ENCODE results near the gene WASF2.
"Not testable (repeated sequence)": the region's sequence is repeated elsewhere in the genome, so short reads cannot be mapped to it uniquely, and the experiment has no call there.

The WASF2 gene

DNA sequence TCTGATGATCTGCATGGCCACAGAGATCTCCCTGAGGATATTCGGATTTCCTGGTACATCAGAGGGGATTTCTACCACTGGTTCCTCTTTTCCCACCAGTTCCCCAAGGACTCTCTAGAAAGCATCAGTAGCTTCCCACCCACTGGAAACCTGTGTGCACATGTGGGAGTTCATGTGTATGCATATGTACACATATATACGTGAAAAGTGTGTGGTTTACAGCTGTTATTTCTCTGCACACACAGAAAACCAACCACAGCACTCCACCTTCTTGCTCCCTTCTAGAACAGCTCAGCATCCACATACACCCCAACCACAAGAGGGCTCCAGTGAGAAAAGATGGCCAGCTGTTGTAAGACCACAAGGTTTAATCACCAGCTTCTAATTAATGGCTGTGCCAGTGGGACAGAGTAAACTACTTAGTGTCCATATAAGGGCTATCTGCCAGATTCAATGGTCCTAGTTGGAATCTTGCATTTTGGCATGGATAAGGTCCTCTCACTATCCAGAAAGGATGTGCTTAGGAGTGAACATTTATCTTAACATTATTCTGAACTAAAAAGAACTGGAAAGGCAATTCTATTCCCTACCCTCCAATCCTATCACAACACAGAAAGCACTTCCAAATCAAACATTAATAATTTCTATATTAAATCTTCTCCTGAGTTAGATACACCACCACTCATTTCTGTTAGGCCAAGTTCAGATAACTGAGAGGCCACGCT lies 73.4 kb downstream of the WASF2 start:
- peak; percentile 77 for DNase-seq

DNA sequence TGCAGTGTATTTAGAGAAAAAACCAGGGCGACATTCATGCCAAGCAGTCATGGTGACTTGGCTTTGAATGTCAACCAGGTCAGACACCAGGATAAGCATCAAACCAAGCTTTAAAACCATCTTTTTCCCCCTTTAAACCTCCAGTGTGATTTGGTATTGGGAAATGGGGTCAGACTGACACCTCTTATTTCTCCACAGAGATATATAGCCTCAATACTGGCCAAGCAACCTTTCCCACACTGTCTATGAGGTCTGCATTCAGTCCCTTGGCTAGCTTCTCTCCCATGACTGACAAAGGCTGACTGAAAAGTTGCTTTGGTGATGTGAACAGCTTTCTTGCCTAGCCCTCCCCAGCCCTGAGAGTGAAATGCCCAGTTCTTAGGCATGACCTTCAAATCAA lies 75.9 kb downstream of the WASF2 start:
- DNase-seq, result no peak

DNA sequence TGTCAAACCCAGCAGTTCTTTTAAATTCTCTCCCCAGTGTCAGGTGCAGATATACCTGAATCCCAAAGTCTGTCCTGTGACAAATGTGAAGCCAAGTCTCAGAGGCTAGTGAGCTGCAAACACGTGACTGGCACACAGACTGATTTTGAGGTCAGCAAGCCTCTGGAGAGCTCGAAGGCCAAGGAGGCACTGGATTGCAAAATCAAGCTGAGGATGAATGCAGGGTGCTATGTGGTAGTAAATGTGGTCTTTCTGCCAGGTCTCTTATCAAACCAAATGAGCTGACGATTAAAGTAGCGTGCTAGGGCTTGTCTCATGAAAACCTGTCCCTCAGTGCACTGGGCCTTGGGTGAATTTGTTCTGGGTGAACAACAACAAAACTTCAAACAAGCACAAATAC lies 77.0 kb downstream of the WASF2 start:
- DNase-seq, result no peak

DNA sequence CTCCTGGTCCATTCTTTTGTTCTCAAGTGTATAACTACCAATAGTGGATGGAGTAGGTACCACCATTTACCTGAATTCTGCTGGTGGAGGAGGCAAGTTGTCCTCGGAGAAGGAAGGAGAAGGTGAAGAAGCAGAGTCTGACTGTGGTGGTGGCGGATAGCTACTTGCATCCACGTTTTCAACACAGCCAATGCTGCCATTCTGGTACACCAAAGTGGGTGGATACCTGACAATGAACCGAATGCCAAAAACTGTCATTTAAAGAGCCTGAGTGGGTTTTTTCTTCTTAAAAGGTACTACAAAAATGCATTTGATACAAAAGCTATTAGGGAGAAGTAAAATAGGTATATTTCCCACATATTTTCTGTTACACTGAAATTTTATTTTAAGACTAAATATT lies 77.5 kb downstream of the WASF2 start:
- no peak for DNase-seq

DNA sequence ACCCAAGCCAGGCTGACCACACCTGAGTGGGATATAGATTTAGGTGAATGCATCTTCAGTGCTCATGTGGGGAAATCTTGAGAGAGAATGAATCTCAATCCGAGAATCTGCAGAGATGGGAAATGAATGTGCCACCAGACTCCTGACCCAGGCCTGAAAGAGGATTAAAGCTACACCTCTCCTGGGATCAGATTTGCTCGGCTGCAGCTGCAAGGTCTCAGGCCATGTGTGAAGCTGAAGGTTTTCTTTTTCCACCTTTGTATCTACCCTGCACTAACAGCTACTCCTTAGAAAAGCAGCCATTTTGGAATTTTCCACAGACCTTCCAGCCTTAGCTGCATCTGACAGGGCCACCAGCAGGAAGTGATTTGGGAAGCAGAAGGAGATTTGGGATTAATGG lies 79.3 kb downstream of the WASF2 start:
- DNase-seq, result no peak

DNA sequence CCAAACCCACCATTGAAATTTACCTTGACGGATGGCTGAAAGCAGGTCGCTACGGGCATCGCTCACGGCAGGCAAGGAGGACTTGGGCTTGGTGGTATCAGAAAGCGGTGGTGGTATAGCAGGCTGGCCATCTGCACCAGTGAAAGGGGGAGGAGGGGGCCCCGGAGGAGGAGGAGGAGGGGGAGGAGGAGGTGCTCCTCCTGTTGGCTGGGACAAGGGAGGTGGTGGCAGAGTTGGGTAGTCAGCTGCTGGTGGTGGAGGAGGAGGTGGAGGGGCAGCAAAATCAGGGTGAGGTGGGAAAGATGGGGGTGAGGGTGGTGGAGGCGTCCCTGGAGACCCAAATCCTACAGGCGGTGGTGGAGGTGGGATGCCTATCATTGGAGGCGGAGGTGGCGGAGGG lies 80.3 kb downstream of the WASF2 start:
- no peak for DNase-seq

DNA sequence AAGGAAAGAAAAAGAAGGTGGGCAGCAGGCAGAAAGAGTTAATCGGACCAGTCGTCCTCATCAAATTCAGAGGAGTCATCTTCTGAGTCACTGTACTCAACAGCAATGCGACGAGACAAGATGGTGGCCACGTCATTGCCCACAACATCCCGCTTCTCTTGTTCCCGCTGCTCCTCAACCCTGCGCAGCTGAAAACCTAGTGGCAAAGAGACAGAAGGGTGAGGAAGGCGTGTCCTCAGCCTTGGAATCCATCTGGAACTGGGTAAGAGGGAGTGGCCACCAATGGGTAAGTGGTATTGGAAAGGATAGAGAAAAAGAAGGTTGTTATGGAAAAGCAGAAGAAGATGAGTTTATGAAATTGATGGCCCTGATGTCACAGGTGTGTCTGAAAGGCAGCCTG lies 81.8 kb downstream of the WASF2 start:
- DNase-seq, result no peak

DNA sequence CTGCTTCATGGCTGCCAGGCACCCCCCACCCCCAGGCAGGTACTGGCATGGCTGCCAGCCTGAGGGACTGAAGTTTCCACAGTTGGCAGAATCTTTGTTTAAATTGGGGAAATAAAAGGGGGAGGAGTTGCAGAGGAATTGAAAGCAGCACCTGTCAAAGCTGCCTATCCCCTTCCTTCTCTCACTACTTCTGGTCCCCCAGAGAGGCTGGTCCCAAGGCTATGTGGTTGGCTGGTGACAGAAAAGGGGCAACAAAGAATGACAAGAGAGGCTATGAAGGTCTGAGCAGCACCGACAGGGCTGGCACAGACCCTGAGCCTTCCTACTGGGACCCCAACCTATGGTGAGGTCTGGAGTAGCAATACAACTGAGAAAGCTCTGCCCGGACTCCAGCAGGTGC lies 83.2 kb downstream of the WASF2 start:
- DNase-seq, result not testable (repeated sequence)

DNA sequence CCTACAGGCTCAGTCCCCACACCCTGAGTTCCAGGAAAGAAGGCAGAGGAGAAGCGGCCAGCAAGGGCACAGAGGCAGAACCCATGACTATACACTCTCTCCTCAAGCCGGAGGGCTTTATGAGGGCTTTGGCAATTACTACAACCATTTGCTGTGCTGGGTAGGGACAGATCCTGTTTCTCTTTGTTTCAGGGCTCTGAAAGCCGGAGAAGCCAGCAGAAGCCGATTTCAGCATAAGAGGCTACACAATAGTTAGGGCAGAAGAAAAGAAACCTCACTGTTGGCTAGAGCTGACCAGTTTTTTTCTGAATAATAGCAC lies 83.6 kb downstream of the WASF2 start:
- DNase-seq, result no peak

DNA sequence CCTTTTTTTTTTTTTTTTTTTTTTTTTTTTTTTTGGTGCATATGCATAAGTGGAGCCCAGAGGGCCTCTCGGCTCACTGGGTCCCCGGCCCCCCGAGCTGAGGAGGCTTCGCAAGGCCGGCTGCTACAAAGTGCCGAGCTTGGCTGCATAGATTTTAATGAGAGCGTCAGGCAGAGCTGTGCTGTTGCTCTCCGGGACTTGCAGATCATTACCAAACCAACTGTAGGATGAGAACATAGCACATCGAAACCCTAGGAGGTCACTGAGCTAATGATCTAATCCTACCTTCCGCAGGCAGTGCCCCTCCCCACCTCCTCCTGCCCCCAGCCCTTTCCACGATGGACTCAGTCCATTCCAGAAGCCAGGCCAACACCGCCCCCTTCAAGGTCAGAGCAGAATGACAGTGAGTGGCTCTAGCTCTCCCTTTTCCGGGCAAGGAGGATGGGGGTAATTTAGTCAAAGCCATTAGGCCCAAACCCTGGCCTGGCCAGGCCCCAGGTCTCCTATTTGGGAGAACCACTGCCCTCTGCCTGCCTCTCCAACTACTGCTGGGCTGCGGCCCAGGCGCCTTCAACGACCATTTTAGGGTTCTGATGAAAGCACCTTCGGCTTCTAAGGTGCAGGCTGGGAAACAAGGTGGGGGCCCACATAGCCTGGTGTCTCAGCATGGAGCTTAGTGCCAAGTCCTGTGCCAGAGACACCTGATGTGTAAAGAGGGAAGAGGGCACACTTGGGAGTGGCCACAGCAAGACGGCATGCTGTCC lies 84.2 kb downstream of the WASF2 start:
- DNase-seq, result not testable (repeated sequence)

DNA sequence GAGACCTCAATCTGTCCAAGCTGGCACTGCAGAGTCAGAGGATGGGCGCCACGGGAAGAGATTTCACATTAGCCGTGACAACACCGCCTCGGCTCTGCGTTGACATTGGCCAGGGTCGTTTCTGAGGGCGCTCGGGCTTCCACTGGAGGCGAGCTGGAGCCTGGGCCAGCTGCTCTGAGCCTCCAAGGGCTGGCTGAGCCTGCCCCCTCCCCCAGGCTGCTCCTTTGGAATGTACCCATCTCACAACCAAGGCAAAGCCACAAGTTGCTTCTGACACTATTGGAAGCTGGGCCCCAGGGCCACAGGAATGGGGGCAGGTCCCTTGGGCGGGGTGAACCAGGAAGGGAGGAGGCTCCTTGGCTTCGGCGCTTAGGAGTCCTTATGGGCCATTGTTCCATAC lies 84.9 kb downstream of the WASF2 start:
- DNase-seq, result no peak

DNA sequence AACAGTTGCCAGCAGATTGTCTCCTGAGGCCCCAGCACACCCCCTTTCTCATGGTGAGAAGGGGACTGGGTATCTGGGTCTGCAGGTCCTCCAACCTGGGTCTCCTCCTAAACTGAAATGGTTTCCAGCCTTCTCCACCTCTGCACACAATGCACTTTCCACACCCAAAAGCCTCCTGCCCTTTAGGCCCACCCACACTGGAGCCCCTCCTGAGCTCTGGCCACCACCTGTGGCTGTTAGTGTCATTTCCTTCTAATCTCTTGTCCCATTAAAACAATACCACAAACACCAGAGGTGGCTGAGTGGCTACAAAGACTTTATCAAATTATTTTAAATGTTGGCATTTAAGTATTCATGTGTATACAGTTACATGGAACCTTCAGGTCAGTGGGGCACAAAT lies 86.0 kb downstream of the WASF2 start:
- no peak for DNase-seq

DNA sequence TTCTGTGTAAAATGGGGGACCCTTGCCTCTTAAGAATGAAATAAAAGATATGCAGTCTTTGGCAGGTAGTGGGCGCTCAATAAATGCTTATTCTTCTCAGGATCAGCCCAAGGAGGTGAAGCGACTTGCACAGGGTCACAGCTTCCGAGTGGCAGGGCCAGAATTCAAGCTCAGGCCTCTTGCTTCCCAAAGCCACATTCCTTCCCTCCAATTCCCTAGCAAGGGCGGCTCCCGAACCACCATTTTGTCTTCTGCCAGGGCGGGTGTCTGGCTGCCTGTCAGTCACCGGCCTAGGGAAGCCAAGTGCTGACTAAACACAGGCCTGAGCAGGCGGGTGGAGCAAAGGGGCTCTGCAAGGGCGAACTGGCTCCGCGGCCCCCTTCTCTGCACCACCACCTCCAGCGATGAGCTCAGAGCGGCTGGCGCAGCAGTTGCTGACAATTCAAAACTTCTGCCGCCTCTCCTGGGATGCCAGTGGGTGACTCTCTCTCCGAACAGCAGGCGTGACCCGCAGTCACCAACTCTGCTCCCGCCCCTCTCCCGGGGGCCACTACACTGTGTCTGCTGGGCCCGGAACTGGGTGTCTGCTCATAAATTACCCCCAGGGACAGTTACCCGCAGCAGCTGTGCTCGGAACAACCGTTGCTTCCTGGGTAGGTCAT lies 86.8 kb downstream of the WASF2 start:
- DNase-seq, result peak; percentile 22

DNA sequence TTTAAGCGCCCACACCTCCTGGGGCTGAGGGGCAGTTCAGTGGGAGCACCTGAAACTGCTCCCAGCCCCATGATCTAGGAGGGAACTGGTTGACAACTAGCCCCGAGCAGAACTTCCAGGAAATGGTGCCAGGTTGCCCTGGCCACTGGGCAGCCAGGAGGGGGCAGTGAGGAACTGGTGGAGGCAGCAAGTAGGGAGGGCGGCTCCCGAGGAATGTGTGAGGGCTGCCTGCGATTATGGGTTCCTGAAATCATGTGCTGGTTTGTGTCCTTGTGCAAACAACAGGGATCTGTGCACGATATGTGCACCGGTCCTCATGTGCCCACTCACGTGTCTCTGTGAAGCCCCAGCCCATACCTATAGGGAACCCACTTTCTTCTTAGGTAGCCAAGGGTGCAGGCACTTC lies 87.6 kb downstream of the WASF2 start:
- peak; percentile 16 for DNase-seq

DNA sequence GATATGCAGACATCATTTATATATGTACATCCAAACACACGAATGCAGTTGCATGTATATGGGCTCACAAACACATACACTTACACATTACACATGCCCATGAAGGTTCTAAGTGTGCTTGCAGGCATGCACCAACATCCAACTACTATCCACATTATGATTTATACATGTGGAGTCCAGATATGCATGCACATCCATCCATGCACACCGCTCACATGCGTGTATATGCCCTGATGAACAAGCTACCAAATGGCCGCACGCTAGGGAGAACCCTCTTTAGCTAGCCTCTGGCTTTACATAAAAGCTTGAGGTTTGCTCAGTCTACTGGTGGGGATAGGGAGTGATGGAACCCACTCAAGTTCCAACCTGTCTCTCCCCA lies 89.0 kb downstream of the WASF2 start:
- DNase-seq, result no peak

DNA sequence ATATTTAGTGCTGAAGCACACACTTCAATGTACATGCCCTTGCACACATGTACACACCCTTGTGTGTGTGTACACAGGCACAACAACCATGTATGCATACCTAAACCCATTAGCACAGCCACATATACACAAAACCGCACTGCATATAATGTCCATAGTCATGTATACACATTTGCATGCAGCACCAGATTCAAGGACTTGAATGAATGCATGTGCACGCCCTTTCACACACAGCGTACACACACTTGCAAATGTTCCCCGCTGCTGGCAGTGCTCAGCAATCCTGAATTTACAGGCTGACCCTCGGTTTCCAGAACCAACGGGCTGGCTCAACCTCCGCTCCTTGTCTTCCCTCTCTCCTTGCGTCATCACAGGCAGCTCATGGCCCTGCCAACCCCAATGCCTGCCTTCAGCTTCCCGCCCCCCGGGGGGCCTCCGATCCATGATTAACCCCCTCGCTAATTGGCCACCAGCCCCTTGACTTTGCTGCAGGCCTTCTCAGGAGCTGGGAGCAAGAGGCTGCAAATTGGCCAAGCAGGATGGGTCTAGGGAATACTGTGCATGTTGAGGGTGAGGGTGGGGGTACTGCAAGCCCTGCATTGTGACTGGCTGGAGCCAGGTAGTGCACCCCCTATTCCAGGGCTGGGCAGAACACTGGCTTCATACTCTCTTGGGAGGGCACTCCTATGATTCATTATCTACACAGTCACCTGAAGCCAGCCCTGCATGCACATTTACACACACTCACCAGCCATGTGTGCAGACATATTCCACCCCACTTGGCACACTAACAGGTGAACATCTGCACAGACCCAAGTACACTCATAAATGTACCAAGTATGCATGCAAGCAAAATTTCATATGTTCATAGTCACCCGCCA lies 89.6 kb downstream of the WASF2 start:
- no peak for DNase-seq

DNA sequence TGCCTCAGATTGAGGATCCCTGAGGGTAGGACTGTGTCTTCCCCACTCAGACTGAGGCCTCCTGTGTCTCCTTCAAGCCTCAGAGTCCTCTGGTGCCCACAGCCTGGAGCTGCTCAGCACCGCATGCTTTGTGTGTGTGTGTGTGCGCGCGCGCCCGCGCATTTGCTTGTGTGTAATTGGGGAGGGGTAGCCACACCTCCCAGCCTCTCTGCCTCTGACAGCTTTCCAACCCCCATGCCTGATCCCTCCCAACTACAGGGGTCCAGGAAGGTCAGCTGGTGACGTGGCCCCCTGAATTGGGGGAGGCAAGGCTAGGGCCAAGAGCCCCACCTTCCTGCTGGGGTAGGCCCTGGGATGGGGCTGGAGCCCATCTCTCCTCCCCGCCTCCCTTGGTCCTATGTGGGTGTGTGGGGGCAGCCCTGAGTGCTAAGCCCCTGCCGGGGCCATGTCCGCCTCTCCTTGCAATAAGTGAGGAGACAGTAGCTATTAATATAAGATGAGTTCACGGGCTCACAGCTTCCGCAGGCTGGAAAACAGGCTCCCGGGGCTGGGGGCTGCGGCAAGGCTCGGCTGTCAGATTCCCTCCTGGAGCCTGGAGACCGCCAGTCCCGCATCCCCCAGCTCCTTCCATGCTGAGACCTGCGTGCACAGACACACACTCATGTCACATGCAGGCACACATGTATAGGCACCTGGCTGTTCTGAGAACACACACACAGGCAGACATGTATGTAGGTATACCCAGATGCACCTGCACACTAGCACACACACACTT lies 90.5 kb downstream of the WASF2 start:
- DNase-seq, result no peak

DNA sequence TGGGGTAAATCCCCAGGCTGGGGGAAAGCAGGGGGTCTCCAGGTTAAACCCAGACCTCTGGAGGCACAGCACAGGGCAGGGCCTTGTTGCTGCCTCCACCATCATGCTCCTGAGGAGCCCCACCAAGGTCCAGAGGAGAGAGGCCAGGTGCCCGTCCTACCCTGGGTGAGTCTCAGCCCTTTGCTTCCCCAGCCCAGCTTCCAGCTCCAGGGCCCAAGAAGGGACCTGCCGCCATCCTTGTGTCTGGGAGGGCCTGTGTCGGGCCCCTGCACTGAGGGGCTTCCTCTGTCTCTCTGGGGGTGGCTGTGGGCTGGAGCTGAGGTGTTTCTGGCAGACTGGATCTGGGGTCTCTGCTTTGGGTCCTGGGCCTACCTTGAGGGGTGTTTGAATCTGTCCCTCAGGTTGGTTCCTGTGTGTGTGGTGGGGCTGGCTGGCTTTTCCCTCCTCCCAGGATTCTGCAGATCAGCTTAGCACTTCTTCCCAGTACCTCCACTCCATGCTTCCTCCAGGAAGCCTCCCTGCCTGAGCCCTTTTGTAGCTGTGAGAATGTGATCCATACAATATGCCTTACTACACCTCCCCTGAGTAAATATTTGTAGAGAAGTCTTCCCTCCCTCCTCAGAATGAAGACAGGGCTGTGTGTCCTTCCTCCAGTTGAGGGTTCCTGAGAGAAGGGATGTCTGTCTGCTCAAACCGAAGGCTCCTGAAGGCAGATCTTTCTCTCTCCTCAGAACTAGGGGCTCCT lies 91.4 kb downstream of the WASF2 start:
- DNase-seq, result no peak

DNA sequence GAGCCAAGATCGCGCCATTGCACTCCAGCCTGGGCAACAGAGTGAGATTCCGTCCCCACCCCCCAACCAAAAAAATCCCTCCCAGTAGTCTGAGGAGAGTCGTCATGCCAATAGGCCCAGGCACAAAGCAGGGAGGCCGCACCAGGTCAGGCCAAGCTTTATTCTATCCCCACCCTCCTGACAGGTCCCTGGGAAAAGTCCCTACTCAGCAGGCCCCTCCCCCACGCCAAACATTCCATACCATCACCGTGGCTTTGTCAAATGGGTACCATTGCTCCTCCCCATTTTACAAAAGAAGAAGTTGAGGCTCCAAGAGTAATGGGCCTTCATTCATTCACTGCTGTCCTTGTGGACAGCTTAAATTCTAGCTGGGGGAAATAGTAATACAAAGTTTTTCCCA lies 92.2 kb downstream of the WASF2 start:
- DNase-seq, result no peak

DNA sequence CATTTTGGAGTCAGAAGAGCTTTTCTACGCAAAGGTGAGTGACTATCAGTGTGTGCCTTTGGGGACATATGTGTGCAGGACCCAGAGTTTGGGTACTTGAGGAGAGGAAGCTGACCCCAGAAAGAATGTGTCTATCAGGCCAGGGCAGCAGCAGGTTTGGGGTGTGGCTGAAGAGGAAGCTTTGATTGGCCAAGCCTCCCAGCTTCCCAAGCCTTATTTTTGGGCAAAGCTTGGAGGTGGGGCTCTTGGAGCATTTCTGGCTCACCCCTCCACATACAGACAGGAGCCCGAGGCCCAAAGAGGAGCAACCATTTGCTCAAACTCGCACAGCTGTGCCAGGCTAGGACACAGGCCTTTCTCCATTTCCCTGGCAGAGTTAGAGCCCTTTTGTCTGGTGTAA lies 92.9 kb downstream of the WASF2 start:
- no peak for DNase-seq

DNA sequence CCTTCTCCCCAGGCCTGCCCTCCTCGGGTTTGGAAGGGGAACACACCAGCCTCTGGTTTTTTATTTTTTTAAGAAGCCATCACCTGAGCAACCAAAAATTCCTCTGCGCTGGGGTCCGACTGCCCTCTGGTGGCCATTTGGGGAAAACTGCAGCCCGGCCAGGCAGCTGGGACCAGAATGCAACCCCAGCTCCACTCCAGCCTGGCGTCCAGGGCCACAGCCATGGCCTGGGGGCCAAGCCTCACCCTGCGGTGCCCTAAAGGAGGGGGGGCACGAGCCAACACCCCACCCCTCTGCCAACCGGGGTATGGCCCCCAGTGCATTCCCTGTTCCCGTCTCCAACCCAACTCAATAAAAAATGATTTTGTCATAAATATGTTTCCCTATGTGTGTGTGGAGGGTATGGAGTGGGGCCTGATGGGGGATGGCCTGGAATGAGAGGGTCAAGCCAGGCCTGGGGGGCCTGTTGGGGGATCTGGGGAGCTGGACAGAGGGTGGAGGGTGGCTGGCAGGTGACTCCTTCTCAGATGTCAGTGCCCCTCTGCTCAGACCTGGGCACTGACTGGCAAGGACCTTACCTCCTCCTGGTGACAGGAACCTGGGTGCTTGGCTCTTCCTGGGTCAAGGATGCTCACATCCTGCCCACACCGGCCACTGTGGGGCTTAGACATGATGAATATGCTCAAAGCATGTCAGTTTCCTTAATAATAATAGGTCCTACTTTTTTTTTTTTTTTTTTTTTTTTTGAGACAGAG lies 94.3 kb downstream of the WASF2 start:
- peak; percentile 88 for DNase-seq
